Stimulated activated CD8-positive, alpha-beta memory T cell treated with anti-CD3 and anti-CD28 coated beads, Interleukin-12 subunit alpha, Interleukin-12 subunit beta, amount 100 ng/mL, for 1 hour (primary cell): ENCODE results near the gene PLA2G7.
"Not testable (repeated sequence)": the region's sequence is repeated elsewhere in the genome, so short reads cannot be mapped to it uniquely, and the experiment has no call there.

Experiments used
- DNase-seq: peaks from one replicate; pipeline ENCODE4 v3.0.0-alpha.2; 2020; ENCODE audit warnings: low read depth

The PLA2G7 gene

GRCh38 chr6:46734867-46735719 lies at the start of gene PLA2G7:
PLA2G7 (minus strand) TSS chr6:46735375; CDS start chr6:46722891, 12,484 bp downstream.
- no peak for DNase-seq

DNA sequence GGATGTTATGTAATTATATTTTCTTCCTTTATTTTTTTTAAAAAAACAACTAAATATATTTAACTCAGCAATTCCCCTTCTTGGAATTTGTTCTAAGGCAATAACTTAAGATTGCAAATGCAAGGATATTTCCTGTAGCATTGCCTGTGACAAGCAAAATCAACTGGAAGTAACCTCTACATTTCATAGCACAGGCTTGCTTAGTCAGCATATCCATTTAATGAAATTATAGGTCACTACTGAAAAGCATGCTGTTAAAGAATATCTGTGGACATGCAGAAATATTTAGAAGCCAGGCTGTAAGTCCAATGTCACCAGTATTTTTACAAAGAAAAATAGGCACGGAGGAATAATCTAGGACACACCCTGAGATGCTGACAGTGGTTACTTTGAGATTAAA lies 49.4 kb upstream of the PLA2G7 start:
- no peak for DNase-seq

DNA sequence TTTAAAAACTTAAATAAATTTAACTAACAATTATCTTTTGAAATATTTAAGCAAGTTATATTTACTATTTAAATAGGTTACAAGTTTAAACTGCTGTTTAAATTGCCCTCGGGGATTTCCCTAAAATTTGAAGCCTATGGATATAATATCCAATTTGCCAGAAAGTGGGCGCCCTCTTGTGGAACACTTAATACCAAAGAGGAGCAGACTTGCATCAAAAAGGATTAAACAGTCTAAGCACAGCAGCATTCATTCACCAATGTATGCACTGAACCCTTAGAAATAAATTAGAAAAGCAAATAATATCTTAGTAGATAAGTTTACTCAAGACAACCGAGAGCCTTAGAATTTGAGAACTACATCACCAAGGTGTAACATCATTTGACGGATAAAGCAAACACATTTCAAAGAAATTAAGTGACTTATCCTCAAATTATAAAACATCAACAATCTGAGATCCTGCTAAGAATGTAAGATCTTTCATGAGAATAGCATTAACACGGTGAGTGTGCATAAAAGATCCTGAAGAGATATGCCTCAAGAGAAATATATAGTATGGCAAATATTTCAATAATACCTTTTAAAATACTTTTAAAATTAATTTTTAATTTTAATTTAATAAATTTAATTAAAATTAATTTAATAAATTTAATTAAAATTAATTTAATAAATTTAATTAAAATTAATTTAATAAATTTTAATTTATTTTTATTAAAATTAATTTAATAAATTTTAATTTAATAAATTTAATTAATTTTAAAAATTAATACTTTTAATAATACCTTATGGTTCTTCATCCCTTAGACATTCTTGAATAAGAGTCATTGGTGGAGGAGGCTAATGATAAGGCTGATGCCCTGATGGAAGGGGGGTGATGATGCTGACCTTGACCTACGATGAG lies 46.6 kb upstream of the PLA2G7 start:
- DNase-seq: no peak

GRCh38 chr6:46777476-46778346 lies 42.5 kb upstream of the PLA2G7 start:
- DNase-seq: no peak

- no peak for DNase-seq
Observed at GRCh38 chr6:46776070-46776712, 41.0 kb upstream of the PLA2G7 start.

- DNase-seq: not testable (repeated sequence)
Observed at GRCh38 chr6:46774736-46775135, 39.6 kb upstream of the PLA2G7 start.

GRCh38 chr6:46773201-46773855 lies 38.2 kb upstream of the PLA2G7 start:
- DNase-seq: no peak

GRCh38 chr6:46772762-46773161 lies 37.6 kb upstream of the PLA2G7 start:
- DNase-seq: no peak

DNA sequence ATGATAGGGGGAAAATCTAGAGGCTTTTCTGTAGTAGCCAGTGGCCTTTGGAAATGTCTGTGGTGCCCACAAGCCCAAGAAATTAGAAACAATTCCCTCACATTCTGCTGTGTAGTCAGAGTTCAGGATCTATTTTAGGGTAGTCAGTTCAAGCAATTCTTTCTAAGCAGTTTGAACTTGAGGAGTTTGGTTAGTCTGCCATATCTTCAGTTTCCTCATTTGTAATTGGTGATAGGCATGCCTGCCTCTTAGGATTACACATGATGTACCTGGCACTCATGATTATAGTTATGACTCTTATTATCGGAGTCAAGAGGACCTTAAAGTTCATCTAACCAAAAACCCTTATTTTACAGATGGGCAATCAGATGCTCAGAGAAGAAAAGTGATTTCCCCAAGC lies 36.8 kb upstream of the PLA2G7 start:
- no peak for DNase-seq

- DNase-seq: no peak
Observed at GRCh38 chr6:46764961-46765360, 29.8 kb upstream of the PLA2G7 start.

DNA sequence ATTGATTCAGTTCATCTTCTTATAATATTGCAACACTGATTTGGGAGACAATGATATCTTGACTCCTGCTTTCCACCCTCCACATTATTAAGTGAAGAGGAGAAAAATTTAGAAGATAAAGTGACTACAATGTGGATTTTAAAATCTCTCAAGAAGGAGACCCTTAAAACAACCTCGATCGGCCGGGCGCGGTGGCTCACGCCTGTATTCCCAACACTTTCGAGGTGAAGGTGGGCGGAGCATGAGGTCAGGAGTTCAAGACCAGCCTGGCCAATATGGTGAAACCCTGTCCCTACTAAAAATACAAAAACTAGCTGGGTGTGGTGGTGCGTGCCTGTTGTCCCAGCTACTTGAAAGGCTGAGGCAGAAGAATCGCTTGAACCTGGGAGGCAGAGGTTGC lies 29.1 kb upstream of the PLA2G7 start:
- not testable (repeated sequence) for DNase-seq

DNA sequence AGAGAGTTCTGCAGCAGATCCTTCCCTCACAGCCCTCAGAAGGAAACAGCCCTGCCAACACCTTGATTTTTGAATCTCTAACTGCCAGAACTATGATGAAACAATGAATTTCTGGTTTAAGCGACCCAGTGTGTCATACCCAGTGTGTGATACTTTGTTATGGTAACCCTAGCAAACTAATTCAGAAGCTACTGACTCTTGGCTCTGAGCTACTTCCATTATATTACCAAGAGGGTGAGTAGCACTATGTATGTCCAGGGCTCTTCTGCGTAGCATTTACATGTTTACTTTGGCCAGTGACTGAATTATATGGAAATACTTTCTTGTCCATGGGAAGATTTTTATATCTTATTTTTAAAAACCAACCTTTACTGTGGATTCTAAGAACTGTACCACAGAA lies 28.3 kb upstream of the PLA2G7 start:
- DNase-seq: no peak

- no peak for DNase-seq
Observed at GRCh38 chr6:46760925-46761324, 25.8 kb upstream of the PLA2G7 start.

GRCh38 chr6:46758960-46759753 lies 24.0 kb upstream of the PLA2G7 start:
- DNase-seq: no peak

DNA sequence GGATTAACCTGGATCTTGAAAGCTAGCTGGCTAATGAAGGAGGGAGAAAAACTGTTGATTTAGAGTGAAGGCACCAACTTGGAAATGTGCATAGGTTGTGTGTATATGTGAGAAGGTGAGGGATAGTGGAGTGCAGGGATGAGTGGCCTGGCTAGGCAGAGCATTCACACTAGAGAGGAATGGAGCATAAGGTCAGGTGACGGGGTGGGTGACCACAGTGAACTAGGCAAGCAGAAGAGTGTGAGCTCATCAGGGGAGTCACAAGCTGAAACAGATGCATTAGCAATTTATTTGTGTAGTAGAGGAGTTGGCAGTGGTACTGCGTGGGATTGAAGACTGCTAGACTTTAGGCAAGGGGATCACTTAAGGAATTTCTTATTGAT lies 22.0 kb upstream of the PLA2G7 start:
- no peak for DNase-seq

DNA sequence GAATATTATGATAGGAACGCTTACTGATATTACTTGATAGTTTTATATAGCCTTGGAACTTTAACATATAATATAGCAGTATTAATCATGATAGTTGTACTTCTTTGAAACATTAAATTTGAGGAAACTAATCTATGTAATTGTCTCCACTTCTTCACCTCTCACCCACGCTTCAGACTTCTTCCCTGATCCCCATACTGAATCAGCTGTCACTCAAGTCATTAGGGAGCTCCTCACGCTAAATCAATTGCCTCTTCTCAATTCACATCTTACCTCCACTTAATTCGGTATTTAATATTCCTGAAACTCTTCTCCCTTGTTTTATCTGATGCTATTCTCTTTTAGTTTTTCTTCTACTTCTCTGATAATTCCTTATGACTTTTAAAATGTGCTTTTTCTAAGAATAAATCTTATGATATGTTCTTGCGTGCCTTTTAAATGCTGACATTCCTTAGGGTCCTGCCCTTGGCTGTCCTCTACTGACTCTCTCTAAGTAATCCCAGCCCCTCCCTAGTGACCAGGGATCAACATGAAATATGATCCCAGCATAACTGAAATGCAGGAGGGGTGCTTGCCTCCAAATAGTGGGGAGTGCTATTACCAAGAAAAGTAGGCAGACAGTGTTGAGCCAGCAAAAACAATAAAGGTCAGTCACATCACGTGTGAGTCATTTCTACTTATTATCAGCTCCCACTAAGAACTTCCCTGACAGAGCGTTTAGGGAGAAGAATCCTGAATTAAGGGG lies 21.5 kb upstream of the PLA2G7 start:
- no peak for DNase-seq

DNA sequence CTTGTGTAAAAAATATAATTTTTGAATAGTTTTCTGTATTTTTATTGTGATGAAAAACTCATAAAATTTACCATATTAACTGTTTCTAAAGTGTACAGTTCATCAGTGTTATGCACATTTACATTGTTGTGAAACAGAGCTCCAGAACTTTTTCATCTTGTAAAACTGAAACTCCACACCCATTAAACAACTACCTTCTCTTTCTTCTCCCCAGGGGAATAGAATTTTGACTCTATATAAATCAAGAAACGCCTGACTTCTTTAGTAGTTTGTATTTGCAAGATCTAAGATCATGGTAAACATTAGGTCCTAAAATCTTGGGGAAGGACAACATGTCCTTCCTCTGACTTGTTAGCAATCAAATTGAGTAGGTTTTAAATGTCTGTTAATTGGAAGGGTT lies 20.7 kb upstream of the PLA2G7 start:
- no peak for DNase-seq

DNA sequence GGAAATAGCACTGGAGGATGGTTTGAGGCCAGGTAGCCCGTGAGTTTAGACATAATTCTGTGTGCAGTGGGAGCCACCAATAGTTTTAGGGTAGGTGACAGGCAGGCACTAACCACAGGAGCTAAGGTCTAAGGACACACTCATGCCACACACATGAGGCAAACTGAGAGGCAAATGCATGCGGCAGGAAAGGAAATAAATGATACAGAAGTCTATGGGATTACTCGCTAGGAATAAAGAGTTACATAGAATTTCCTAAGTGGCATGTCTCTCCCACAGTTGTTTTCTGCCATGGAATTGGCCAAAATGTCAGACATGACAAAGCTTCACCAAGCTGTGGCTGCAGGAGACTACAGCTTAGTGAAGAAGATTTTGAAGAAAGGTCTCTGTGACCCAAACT lies 16.5 kb upstream of the PLA2G7 start:
- DNase-seq: no peak

- DNase-seq: no peak
Observed at GRCh38 chr6:46749731-46750130, 14.6 kb upstream of the PLA2G7 start.
